ENCODE results near the gene CALHM5.

DNA sequence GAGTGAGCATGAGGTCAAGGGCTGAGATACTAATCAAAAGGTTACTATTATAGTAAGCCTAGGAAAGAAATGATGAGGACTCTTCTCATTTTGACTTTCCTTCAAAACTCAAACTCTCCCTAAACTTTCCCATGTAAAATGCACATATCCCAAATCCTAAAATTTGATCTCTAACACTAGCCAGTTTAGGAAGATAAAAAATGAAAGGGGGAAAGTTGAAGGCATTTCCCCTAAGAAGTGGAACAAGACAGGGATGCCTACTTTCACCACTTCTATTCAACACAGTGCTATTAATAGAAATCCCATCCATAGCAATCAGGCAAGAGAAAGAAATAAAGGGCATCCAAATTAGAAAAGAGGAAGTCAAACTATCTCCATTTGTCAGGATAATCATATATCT is 2.9 kb upstream of the CALHM5 start:
- TF ChIP-seq EP300 (IDR thresholded peaks at IDR 0.05) (no peak), PHF8 (IDR thresholded peaks at IDR 0.05; ENCODE audit: borderline replicate concordance, low read depth) (no peak), JUN (IDR thresholded peaks at IDR 0.05) (no peak), MYC (IDR thresholded peaks at IDR 0.05; ENCODE audit: borderline replicate concordance, low read length) (no peak), POLR2A (IDR thresholded peaks at IDR 0.05; ENCODE audit: low read length) (no peak), CHD2 (IDR thresholded peaks at IDR 0.05; ENCODE audit: low read length, partially characterized antibody) (no peak), MAFK (IDR thresholded peaks at IDR 0.05; ENCODE audit: partially characterized antibody) (no peak), GATA3 (IDR thresholded peaks at IDR 0.05; ENCODE audit: borderline replicate concordance) (no peak), CEBPB (IDR thresholded peaks at IDR 0.05) (no peak), RCOR1 (IDR thresholded peaks at IDR 0.05; ENCODE audit: low read depth, low read length) (no peak), RFX5 (IDR thresholded peaks at IDR 0.05) (no peak), RAD21 (conservative IDR thresholded peaks at IDR 0.05 in 1 of 2, IDR thresholded peaks at IDR 0.05 in 1 of 2) (no peak)
- TF ChIP-seq, protein P1, sequence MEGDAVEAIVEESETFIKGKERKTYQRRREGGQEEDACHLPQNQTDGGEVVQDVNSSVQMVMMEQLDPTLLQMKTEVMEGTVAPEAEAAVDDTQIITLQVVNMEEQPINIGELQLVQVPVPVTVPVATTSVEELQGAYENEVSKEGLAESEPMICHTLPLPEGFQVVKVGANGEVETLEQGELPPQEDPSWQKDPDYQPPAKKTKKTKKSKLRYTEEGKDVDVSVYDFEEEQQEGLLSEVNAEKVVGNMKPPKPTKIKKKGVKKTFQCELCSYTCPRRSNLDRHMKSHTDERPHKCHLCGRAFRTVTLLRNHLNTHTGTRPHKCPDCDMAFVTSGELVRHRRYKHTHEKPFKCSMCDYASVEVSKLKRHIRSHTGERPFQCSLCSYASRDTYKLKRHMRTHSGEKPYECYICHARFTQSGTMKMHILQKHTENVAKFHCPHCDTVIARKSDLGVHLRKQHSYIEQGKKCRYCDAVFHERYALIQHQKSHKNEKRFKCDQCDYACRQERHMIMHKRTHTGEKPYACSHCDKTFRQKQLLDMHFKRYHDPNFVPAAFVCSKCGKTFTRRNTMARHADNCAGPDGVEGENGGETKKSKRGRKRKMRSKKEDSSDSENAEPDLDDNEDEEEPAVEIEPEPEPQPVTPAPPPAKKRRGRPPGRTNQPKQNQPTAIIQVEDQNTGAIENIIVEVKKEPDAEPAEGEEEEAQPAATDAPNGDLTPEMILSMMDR (IDR thresholded peaks at IDR 0.05) = no peak
- TF ChIP-seq, protein P2, sequence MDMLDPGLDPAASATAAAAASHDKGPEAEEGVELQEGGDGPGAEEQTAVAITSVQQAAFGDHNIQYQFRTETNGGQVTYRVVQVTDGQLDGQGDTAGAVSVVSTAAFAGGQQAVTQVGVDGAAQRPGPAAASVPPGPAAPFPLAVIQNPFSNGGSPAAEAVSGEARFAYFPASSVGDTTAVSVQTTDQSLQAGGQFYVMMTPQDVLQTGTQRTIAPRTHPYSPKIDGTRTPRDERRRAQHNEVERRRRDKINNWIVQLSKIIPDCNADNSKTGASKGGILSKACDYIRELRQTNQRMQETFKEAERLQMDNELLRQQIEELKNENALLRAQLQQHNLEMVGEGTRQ (IDR thresholded peaks at IDR 0.05) = no peak

Data from A549 (cell line).